ENCODE data around the gene CHSY3.

CHSY3 gene

DNA sequence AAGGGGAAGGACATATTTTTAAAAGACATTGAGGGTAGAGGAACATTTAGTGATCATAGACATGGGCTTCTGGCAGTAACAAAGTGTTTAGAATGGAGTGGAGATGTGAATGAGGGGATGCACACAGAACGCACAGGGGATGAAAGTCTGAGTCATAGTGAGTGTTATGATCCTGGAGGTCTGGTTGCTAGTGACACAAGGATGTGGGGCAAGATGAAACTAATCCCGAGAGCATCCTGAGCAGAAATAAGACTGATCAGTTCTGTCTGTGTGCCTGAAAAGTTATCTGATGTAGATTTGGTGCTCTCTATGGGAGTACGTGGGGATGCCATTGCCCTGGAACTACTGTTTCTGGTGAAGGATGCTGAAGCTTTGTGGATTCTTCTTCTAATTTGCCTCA is 141.1 kb downstream of the CHSY3 start:
- no peak overlapping the region for H3K4me3 ChIP-seq (ENCODE audit: low read depth, low read length)
- TF ChIP-seq, protein P1, sequence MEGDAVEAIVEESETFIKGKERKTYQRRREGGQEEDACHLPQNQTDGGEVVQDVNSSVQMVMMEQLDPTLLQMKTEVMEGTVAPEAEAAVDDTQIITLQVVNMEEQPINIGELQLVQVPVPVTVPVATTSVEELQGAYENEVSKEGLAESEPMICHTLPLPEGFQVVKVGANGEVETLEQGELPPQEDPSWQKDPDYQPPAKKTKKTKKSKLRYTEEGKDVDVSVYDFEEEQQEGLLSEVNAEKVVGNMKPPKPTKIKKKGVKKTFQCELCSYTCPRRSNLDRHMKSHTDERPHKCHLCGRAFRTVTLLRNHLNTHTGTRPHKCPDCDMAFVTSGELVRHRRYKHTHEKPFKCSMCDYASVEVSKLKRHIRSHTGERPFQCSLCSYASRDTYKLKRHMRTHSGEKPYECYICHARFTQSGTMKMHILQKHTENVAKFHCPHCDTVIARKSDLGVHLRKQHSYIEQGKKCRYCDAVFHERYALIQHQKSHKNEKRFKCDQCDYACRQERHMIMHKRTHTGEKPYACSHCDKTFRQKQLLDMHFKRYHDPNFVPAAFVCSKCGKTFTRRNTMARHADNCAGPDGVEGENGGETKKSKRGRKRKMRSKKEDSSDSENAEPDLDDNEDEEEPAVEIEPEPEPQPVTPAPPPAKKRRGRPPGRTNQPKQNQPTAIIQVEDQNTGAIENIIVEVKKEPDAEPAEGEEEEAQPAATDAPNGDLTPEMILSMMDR (IDR thresholded peaks at IDR 0.05; ENCODE audit: low read depth, low read length, missing control alignments): no peak
- no peak overlapping the region for H3K27ac ChIP-seq
- H3K27me3 ChIP-seq (replicated peaks): no peaks in the 10 kb centered on the region
- peak; percentile 74 for DNase-seq
- in situ Hi-C loops (cut with HindIII; ENCODE audit: low pct_ligation_motif_present, low sequenced_read_pairs): no loop called here
- H3K36me3 ChIP-seq (replicated peaks): no peaks in the 10 kb centered on the region

DNA sequence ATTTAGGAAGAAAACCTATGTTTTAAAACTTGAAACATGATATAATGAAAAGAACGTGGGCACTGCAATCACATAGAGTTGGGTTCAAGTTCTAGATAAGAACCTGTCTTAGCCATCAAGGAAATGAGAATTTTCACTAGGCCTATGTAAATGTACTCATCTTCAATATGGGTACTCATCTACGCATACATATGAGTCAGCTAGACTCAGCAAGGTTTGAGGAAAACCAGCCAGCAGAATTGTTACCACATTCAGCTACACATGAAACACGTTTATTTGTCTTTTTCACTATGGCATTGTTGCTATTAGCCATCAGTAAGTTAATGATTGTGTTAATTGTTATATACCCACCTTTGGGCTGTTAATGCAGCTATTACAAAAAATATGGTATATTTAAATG is 146.3 kb downstream of the CHSY3 start:
- H3K27ac ChIP-seq: no peak overlapping the region
- no peaks in the 10 kb centered on the region for H3K36me3 ChIP-seq (replicated peaks)
- no peak overlapping the region for H3K4me3 ChIP-seq (ENCODE audit: low read depth, low read length)
- DNase-seq: no peak
- TF ChIP-seq, protein P1 (IDR thresholded peaks at IDR 0.05; ENCODE audit: low read depth, low read length, missing control alignments): no peak
- in situ Hi-C loops (cut with HindIII; ENCODE audit: low pct_ligation_motif_present, low sequenced_read_pairs): no loop called here
- no peaks in the 10 kb centered on the region for H3K27me3 ChIP-seq (replicated peaks)

DNA sequence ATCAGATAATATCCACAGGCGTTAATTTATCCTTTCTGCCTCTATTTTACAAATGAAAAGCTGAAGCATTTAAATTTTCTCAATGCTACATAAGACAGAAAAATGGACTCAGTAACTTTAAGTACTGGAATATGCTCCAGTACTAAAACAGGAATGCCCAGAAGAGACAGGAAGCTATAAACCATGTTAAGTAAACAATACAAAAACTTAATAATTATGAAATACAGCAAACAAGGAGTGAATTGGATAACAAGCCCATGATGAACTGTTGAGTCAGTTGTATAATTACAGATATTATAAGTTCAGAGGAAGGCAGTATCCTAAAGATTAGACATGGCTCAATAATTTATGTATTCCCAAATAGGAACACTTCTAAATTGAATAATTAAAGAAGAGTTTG is 148.5 kb downstream of the CHSY3 start:
- H3K27me3 ChIP-seq (replicated peaks): no peaks in the 10 kb centered on the region
- in situ Hi-C loops (cut with HindIII; ENCODE audit: low pct_ligation_motif_present, low sequenced_read_pairs): no loop called here
- H3K36me3 ChIP-seq (replicated peaks): no peaks in the 10 kb centered on the region
- H3K27ac ChIP-seq: no peak overlapping the region
- no peak overlapping the region for H3K4me3 ChIP-seq (ENCODE audit: low read depth, low read length)
- TF ChIP-seq, protein P1 (IDR thresholded peaks at IDR 0.05; ENCODE audit: low read depth, low read length, missing control alignments): no peak
- DNase-seq: no peak

DNA sequence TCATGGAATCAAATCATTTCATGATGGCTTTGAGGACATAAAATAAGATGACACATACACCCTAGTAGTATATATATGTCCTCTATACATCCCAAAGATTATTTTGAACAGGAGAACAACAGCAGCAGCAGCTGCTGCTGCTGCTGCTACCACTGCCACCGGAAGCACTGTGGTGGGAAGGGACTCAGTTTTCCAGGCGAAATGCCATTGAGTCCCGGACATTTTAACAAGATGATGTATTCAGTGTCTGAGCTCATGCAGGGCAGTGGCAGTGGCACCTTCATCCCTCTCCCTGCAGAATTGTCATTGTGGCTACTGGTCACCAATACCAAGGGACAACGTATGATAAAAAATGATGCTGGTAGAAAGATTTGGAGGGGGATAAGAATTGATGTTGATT is 151.3 kb downstream of the CHSY3 start:
- no peak for DNase-seq
- H3K27me3 ChIP-seq (replicated peaks): no peaks in the 10 kb centered on the region
- no peak overlapping the region for H3K27ac ChIP-seq
- H3K36me3 ChIP-seq (replicated peaks): no peaks in the 10 kb centered on the region
- TF ChIP-seq, protein P1 (IDR thresholded peaks at IDR 0.05; ENCODE audit: low read depth, low read length, missing control alignments): no peak
- H3K4me3 ChIP-seq (ENCODE audit: low read depth, low read length): no peak overlapping the region
- in situ Hi-C loops (cut with HindIII; ENCODE audit: low pct_ligation_motif_present, low sequenced_read_pairs): no loop called here

DNA sequence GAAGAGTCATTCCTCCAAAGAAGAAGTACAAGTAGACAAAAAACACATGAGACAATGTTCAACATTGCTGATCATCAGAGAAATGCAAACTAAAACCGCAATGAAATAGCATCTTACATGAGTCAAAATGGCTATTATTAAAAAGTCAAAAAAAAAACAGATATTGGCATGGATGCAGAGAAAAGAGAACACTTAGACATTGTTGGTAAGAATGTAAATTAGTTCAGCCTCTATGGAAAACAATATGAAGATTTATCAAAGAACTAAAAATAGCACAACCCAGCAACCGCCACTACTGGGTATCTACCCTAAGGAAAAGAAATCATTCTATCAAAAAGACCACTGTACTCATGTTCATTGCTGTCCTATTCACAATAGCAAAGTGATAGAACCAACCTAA is 157.5 kb downstream of the CHSY3 start:
- Histone ChIP-seq H3K27ac (no peak overlapping the region), H3K36me3 (replicated peaks) (no peaks in the 10 kb centered on the region), H3K27me3 (replicated peaks) (no peaks in the 10 kb centered on the region), H3K4me3 (ENCODE audit: low read depth, low read length) (no peak overlapping the region)
- no peak for DNase-seq
- in situ Hi-C loops (cut with HindIII; ENCODE audit: low pct_ligation_motif_present, low sequenced_read_pairs): no loop called here
- TF ChIP-seq, protein P1 (IDR thresholded peaks at IDR 0.05; ENCODE audit: low read depth, low read length, missing control alignments): no peak

DNA sequence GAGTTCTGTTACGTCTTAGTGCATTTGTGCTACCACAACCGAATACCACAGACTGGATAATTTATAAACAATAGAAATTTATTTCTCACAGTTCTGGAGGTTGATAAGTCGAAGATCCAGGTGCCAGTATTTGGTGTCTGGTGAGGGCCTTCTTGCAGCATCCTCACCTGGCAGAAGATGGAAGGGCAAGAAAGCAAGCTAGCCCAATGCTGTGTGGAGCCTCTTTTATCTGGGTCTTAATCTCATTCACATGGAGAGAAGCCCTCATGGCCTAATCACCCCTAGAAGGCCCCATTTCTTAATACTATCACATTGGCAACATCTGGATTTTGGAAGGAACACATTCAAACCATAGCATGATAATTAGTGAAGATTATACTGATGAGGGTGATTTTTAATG is 159.3 kb downstream of the CHSY3 start:
- Histone ChIP-seq H3K27ac (no peak overlapping the region), H3K36me3 (replicated peaks) (no peaks in the 10 kb centered on the region), H3K4me3 (ENCODE audit: low read depth, low read length) (no peak overlapping the region), H3K27me3 (replicated peaks) (no peaks in the 10 kb centered on the region)
- in situ Hi-C loops (cut with HindIII; ENCODE audit: low pct_ligation_motif_present, low sequenced_read_pairs): no loop called here
- DNase-seq: no peak
- TF ChIP-seq, protein P1 (IDR thresholded peaks at IDR 0.05; ENCODE audit: low read depth, low read length, missing control alignments): no peak
